Globus pallidus (tissue), 1 donor: ENCODE data around the gene CD48.

Source experiments
- DNase-seq: peaks from one replicate; pipeline ENCODE4 v3.0.0-alpha.2; 2015; ENCODE audit warnings: low spot score

The CD48 gene

DNA sequence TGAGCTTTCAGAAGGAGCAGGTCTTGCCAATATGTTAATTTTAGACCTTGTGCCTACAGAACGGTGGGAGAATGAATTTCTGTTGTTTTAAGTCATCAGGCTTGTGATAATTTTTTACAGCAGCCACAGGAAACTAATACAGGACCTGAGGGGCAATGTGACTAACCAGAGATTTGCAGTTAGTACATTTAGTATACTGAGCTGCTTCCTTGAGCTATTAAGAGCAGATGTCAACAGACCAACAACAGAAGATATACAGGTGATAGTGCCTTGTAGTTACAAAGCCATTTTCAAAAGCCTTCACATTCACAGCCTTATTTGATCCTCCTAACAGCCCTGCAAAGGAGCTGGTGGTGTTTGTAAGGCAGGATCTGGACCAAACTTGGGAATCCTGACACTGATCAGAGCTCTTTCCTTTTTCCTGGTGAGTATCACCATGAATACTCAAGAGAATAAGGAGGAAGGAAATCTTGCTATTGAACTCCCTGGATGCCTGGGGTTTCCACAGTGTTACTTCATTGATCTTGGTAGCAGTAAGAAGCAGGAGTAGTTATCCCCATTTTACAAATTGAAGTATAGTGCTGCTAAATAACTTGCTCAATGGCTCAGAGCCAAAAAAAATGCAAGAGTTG is 60.1 kb downstream of the CD48 start:
- no peak for DNase-seq

DNA sequence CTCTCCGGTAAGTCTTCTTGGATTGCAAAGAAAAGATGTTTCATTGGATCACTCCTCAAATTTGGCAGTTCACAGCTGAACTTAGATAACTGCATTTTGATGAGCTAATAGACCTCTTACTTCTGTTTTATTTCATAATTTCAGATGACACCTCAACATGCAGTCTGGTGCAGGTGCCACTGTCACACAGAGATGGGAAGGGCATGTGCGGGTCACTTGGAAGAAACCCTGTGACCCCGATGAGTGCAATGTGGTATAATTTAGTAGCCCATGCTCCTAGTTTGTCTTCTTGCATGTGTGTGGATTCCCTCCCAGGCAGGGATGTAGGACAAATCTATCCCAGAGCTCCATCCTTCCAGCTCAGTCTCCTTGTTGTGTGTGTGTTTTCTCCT is 64.3 kb downstream of the CD48 start:
- no peak for DNase-seq

DNA sequence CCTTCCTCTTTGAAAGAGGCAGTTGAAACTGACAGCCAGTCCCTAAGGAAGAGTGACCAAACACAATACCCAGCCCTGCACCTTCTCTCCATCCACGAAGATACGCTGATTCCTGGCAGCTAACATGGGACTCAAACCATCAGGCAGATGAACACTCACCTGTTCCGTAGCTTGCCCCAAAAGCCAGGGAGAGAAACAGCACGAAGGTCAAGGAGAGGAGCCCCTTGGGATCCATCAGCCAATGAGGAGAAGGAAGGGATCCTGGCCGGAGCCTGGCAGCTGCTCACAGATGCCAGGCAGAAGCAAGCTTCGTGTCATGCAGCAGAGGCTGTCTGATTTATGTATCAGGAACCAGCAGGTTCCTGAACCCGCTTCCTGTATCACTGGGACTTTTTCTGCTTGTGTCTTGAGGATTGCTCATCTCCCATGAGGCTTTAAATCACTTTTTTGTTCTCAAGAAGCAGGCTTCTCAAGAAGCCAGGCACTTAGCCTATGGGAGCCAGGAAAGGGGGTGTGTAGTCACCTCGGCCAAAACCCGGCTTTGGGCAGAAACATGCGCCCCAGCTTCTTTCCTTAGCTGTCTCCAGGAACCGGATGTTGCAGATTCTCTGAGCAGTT is 64.8 kb downstream of the CD48 start, which contains the start of gene SLAMF1:
TSS of gene SLAMF1 (minus strand) at position 334 of the 618 bp plus-strand sequence. CDS start at position 235, 99 bp downstream.
- DNase-seq, result no peak

DNA sequence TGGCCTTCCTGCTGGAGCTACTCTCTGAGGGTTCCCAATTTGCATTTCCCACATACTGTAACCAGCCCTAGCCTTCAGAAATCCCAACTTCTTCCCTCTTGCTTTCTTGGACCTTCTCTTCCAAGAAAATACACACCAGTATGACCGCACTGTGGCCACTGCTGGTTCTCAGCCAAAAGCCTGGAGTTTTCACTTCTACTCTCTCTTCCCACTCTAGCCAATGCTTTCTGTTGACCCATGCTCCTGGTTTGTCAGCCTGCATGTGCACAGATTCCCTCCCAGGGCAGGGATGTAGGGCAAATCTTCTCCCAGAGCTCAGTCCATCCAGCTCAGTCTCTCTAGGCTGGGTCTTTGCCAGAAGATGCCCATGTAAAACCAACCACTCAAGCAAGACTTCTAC is 65.4 kb downstream of the CD48 start:
- DNase-seq, result no peak

DNA sequence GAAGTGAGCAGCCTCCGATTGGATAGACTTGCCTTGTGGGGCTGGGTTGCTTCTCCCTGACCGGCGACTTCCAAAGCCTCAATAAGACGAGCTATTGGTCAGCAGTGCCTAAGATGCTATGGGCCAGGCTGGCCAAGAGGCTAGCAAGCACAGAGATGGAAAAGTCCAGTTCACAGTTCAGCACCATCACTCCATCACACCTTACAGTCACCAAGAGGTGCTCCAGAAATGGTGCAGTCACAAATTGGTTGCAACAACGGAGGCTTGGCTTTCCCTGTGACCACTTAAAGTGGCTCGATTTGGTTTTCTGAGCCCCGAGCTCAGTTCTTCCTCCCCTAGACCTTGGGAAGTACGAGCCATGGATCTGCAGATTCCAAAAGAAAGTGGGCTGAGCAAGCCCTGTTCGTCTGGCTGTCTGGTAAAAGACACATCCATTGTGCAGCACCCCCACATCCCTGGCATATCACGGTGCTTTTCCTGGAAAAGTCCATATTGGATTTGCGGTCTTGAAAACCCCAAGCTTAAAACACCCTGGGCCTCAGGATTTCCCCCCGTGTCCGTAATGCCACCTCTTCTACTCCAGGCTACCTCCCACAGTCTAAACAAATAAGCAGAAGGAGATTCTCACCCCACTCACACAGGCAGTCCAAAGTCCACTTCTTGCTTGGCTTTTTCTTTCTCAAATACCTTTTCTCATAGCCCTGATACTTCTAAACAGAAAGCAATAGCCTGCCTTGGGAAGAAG is 66.1 kb downstream of the CD48 start:
- no peak for DNase-seq

DNA sequence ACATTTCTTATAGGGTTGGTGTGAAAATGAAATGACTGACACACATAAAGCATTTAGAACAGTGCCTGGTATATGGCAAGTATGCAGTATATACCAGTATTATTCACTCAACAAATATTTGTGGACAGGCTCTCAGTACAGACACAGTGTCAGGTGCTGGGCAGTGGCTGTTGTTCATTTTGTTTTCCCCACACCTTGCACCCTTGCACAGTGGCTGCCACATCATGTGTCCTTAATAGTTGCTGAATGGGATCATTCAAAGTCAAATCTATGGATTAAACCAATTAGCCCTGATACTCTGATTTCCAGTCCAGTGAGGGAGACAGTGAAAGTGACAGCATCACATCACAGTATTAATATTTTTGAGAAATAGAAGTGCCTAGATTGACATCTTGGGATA is 67.2 kb downstream of the CD48 start:
- DNase-seq, result no peak

DNA sequence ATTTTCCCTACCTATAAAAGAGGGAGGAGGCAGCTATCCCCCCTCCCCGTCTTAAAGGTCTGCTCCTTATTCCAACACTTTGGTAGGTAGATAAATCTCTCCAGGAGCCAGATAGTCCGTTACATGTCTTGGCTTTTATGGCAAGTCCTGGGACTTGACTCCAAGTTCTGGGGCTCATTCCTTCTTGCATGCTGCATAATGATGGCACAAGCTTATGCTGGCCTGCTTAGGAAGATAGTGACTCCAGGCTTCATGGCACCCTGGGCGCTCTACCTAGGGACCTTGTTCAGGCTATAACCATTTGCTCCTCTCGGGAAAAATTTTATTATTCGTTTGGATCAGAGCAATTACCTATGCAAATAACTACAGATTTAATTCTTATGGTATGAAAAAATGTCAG is 68.5 kb downstream of the CD48 start:
- no peak for DNase-seq

DNA sequence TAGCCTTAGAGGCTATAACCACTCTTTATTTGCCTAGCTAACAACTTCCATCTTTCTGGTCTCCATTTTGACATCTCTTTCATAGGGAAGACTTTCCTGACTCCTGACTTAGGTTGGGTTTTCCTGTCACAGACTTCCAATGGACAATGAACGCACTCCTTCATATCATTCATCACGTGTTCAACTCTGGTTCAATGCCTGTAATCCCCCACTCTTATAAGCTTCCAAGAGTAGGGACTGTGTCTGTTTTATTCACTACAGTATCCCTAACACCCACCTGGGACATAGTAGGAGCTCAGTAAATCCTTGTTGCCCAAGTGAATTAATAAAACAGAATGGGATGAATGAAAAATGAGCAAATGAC is 69.4 kb downstream of the CD48 start:
- no peak for DNase-seq

DNA sequence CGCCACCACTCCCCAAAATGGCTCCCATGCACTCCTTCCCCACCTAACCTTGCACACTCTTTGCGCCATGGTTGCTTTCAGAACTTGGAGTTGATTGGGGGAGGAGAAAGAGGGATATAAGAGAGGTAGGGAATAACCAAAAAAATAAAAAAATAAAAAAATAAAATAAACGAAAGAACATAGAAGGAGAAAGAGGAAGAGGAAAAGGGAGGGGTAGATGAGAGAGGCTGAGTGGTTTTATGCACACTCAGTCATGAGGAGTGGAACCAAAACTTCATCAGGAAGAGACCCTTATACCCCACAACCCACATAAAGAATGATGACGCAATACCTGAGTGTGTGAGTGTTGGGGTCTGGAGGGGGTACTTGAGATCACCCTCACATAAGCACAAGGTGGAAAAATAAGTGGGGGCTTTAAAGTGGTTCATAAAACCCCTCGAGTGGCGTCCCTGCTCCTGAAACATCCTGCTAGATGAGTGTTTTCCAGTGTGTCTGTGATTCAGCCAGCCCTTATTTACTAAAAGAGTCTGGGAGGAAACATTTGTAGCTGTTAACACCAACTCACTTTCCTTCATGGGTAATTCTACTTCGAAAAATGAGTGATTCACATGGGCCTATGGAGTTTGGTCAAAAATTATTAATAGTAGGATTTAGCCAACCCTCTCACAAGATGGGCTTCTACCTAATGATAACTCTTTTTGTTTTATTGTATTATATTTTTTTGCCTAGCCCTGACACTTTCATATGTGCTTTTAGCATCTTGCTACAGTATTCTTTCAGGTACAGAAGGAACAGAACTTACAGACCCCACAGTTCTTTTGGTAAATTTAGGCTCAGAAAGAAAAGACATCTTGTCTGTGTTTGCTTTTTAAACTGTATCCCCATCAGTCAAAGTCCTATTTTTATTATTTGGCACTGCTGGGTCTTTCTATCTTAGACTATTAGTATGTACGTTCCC is 70.0 kb downstream of the CD48 start:
- DNase-seq, result no peak

DNA sequence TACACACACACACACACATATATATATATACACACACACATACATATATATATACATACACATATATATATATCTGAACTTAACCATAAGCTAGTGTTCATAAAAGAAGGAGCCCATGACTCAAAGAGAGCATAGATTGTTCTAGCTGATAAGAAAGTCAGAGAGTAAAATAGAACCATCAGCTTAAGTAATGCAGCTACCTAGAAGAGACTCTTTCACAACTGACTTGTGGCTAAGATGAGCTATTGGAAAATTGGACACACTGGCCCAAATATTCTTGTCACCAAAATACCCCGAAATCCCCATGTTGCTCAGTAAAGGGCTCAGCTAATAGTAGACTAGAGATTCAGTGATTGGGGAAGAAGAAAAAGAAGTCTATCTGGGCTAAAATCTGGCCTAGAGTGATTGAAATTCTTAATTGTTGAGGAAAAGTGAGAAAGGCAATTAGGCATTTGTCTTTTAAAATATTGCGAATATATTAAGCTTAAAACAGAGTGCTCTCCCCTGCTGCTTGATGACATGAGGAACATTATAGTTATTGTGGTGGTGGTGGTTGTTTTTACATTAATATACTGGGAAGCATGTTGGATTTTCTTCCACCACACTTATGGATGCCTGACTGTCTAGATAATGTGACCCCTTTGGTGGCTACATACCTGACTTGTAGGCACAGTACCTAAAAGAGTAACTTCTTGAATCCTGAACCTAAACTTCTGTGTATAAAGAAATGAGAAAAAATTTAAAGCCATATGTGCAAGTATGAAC is 71.1 kb downstream of the CD48 start:
- no peak for DNase-seq

DNA sequence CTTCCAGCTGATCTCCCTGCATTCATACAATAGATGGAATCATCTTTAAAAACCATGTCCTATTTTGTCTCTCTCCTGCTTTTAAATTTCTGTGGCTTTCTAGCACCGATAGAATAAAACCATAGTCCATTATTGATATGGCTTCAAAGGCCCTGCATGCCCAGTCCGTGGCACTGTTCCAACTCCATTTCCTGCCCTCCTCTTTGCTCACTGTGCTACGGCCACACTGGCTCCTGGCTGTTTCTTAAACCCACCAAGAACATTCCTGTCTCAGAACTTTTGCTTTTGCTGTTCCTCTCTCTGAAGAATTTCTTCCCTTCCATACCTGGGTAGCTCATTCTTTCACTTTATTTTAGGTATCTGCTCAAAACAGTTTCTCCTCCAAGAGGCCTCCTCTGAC is 72.0 kb downstream of the CD48 start:
- no peak for DNase-seq

DNA sequence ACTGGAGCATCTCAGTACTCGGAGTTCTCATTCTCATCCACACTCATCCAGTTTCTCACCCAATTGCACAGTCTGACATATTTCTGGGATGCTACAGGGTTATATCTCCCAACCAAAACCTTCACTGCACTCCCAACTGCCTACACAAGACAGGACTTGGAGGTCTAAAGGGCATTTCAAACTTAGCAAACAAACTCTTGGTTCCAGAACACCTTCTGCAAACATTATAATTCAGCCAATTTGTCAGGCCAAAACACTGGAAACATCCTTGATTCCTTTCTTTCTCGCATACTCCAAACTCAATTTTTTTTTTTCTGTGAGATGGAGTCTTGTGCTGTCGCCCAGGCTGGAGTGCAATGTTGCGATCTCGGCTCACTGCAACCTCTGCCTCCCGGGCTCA is 72.7 kb downstream of the CD48 start:
- no peak for DNase-seq

DNA sequence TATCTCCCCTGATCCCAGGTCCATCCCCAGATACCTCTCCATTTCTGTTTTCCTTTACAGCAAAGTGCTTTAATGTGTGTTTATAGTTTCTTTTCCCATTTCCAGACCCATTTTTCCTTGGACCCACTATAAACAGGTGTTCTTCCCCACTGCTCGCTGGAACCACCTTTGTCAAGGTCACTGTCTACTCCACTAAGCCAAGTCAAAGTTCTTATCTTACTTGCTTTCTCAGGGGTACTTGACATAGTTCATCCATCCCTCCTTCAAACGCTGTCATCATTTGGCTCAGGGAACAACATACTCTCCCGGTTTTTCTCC is 73.1 kb downstream of the CD48 start:
- DNase-seq, result no peak

DNA sequence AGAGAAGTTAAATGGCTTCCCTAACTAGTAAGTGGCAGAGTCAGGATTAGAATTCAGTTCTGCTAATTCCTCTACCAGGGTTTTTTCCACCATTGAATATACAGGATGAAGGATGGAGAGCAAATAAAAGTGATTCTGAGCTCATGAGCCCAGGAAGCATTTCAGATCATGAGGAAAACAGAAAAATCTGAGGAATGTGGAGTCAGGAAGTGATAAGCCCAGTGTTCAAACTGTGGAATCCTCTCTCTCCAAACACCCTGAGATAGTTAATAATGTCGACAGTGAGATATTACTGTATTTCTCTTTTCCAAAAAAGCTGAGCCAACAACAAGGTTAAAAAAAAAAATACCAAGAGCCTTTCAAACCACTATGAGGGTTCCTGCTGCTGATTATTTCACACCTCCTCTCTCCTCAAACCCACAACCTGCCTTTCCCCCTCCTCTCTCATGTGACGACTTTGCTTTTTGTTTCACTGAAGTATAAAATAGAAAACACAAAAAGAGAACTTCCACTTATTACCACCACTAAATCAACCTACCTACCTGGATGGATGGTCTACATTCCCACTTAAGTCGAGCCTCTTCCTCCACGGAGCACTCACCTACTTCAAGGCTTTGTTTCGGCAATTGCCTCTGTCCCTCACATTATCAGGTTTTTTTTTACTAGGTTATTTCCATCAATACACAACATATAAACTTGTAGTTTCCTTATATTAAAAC is 73.6 kb downstream of the CD48 start:
- DNase-seq, result no peak

DNA sequence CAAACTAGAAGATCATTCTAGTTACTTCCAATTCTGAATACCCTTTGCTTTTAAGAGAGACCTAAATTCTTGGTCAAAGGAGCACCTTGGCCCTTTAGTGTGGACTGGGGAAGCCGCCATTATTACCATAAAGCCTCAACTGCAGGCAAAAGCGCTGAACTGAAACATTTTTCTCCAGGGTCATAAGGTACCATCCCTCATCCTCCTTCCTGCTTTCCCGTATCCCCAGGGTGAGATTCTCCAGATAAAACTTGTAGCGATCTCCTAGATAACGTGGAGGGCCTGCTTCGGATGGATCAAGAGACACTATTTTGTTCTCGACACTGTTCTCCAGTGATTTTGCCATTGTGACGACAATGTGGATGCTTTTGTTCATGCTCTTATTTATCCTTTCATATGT is 74.6 kb downstream of the CD48 start:
- no peak for DNase-seq

DNA sequence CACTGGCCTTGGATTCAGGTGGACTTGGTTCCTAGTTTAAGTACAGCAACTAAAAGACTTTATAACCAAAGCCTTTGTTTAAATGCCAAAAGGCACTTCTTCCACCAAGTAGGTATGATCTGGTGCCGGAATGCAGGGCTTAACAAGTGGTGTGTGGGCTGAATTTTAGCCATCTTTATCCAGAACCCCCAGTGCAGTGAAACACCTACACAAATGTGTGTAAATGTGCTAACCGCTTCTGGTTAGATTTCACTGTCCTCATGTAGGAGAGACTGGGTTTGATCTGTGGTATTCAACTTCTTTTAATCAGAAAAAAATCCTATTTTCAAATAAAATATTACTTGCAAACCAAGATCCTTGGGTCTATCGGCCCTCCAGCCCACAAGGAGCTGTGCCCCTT is 75.1 kb downstream of the CD48 start:
- DNase-seq, result no peak

DNA sequence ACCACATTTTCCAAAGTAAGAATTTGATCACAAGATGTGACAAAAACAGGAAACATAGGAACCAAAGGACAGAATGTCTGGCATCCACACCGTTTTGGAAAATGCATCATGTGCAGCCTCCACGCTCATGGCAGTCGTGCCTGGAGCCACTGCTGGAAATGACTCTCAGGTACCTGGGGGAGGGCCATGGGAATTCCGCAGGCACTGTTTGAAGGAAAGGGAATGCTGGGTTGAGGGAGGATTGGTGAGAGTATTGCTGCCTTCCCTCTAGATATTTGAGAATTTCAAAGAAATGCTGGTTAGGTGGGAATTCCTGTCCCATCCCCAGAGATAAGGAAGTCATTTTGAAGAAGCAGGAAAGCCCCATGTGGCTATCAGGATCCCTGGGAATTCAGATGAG is 75.5 kb downstream of the CD48 start:
- no peak for DNase-seq

DNA sequence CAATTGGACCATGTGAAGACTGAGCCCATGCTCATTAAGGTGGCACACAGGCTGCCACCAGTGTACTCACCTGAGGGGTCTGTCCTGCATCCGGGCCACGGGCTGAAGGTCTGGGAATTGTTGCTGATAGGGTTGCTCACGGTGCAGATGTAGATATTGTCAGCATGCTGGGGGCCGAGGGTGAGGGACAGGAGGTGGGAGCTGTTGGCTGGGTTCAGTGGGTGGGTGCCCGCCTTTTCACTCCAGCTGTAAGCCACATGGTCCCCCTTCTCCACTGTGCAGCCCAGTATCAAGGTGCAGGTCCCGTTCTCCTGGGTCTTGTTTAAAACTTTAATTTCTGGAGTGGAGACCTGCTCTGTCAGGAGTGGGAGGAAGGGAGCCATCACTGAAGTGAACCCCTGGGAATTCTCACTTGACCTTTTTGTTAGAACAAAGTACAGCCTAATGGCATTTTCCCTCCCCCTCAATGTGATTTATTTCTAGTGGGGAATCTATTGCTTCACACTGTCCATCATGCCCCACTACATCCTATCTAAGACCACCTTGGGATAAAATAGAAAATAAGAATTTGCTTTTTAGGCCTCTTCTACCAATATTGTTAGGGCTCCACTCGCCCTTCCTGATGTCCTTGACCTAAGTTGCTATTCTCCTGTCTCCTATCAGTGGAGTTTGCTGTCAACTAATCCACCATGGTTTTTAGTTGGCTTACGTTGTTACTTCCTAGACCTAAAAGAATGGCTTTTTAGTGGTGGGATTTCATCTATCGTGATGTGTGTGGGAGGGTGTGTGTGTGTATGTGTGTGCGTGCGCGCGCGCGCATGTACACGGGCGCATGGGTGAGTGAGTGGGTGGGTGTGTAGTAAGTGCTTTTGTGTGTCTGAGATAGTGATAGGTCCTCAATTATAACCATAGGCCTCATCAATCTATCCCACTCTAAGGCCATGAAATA is 76.8 kb downstream of the CD48 start:
- no peak for DNase-seq

DNA sequence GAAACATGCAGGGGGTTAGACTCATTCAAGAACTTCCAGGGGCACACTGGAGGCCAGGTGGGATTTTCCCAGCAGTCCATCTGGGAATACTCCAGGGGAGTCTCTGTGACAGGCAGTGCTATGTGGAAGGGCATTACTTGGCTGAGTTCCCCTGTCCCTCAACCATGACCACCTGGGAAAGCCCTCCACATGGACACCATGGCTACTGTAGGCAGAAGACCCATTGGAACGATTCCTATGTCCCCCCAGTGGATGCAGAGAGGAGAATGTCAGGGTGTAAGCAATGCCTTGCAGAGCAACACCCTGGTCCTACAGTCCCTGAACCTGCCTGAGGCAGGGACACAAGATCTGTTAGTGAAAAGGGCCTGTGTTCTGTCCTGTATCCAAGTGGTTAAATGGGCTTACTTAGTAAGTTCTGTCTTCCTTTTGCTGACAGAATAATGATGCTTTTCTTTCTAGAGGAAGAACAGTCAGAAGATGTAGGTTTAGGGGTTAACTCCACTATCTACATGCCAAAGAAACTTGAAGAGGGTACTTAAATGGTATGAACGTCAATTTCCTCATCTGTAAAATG is 78.2 kb downstream of the CD48 start:
- no peak for DNase-seq
